ENCODE results near the gene GPNMB. TPM values are rescaled to one million over a fixed set of nuclear protein-coding genes. Genes with fewer than 3 reads are reported as not detected.

GPNMB gene
- total RNA-seq, 1 experiment from 2014 or later = 1.2 TPM

- Histone ChIP-seq H3K23me2 (ENCODE audit: insufficient read length, low read depth, low read length, poor library complexity, severe bottlenecking) (no peaks in the 10 kb centered on the region), H3K27me3 (ENCODE audit: insufficient read depth, low read length) (no peaks in the 10 kb centered on the region), H3K79me2 (ENCODE audit: insufficient read depth, low read length) (no peaks in the 10 kb centered on the region), H4K20me1 (ENCODE audit: control insufficient read depth, insufficient read depth, insufficient read length) (no peaks in the 10 kb centered on the region), H3K9ac (ENCODE audit: extremely low read depth, insufficient read length, low read length) (no peak overlapping the region), H3K4ac (ENCODE audit: low read depth, low read length) (no peak overlapping the region), H2BK20ac (ENCODE audit: low read depth, low read length, poor library complexity, severe bottlenecking) (no peak overlapping the region), H3K4me1 (ENCODE audit: insufficient read depth, low read length) (no peaks in the 10 kb centered on the region; the same call in 1 of the 2 replicates), H3K4me2 (ENCODE audit: insufficient read depth, insufficient read length, low read length) (no peak overlapping the region), H2BK12ac (ENCODE audit: insufficient read length, low read depth, low read length) (no peak overlapping the region), H3K27ac (ENCODE audit: insufficient read length, low read depth, low read length) (no peak overlapping the region), H3K56ac (ENCODE audit: insufficient read length, low read depth, low read length) (no peak overlapping the region), H2BK120ac (ENCODE audit: low read depth, low read length, poor library complexity, severe bottlenecking) (no peak overlapping the region), H3K23ac (ENCODE audit: insufficient read length, low read depth, low read length) (no peak overlapping the region), H2BK5ac (ENCODE audit: insufficient read length, low read length) (no peak overlapping the region), H2AFZ (ENCODE audit: low read length) (no peak overlapping the region), H4K5ac (ENCODE audit: insufficient read length, low read depth, low read length) (no peak overlapping the region), H3K18ac (ENCODE audit: insufficient read length, low read depth, low read length) (no peak overlapping the region), H2AK5ac (ENCODE audit: insufficient read length, low read length) (no peak overlapping the region), H4K8ac (replicated peaks; ENCODE audit: insufficient read length, low read depth, low read length) (no peak overlapping the region), H3K14ac (ENCODE audit: insufficient read depth, low read length) (no peak overlapping the region), H2BK15ac (ENCODE audit: low read depth, low read length) (no peak overlapping the region), H4K91ac (ENCODE audit: insufficient read length, low read depth, low read length) (no peak overlapping the region), H3T11ph (ENCODE audit: low read length) (no peak overlapping the region), H3K79me1 (ENCODE audit: insufficient read depth, low read depth, low read length, poor library complexity, severe bottlenecking) (no peaks in the 10 kb centered on the region), H3K9me3 (ENCODE audit: control insufficient read depth, low read depth, low read length) (no peaks in the 10 kb centered on the region)
- no CpG with 5 or more reads among the region's 4 CpGs for WGBS (ENCODE audit: extremely low coverage, insufficient read length, low lambda C conversion rate)
- DNase-seq = no peak
- H3K4me3 Mint-ChIP-seq = no peak overlapping the region
- peaks cover 17% of the 10 kb centered on the region for H3K27me3 Mint-ChIP-seq (ENCODE audit: low read depth)
- H3K4me1 Mint-ChIP-seq = peaks cover 22 to 27% of the 10 kb centered on the region in 2 experiments
- H3K36me3 Mint-ChIP-seq (ENCODE audit: insufficient read depth in 1 of 3, low read depth in 3 of 3) = no peaks in the 10 kb centered on the region
- H3K9me3 Mint-ChIP-seq = no peaks in the 10 kb centered on the region; a peak in 1 of 5 replicates
- no peak for TF ChIP-seq CTCF (conservative IDR thresholded peaks at IDR 0.05)
- no peak overlapping the region; a peak in 1 of 7 replicates for H3K27ac Mint-ChIP-seq
Observed at GRCh38 chr7:23292623-23293022, 46.0 kb downstream of the GPNMB start.
